GM19468 (cell line): ENCODE measurements around the gene UBE2U.
"Not testable (repeated sequence)": the region's sequence is repeated elsewhere in the genome, so short reads cannot be mapped to it uniquely, and the experiment has no call there.

ENCODE experiments used
- ATAC-seq: cut with Tn5 transposase; IDR thresholded peaks from one replicate; pipeline ENCODE4 v1.9.1; 2021; ENCODE audit warnings: mild to moderate bottlenecking, moderate library complexity, moderate number of reproducible peaks; ENCODE audit not compliant: unreplicated experiment; ENCODE audit errors: extremely low read depth

The UBE2U gene

GRCh38 chr1:64235910-64236309, 32.5 kb downstream of the UBE2U start:
- ATAC-seq: no peak

GRCh38 chr1:64236541-64236954, 33.1 kb downstream of the UBE2U start:
- ATAC-seq: no peak

GRCh38 chr1:64239519-64239918, 36.1 kb downstream of the UBE2U start:
- ATAC-seq: not testable (repeated sequence)

GRCh38 chr1:64240206-64240605, 36.8 kb downstream of the UBE2U start:
- ATAC-seq: no peak

- no peak for ATAC-seq
Measured at GRCh38 chr1:64241069-64241468, 37.6 kb downstream of the UBE2U start.

- no peak for ATAC-seq
Measured at GRCh38 chr1:64242895-64243756, 39.7 kb downstream of the UBE2U start.

- ATAC-seq: no peak
Measured at GRCh38 chr1:64243757-64244080, 40.3 kb downstream of the UBE2U start.

GRCh38 chr1:64245495-64245894, 42.1 kb downstream of the UBE2U start:
- no peak for ATAC-seq

- ATAC-seq: no peak
Measured at GRCh38 chr1:64246294-64246917, 43.0 kb downstream of the UBE2U start.

- ATAC-seq: no peak
Measured at GRCh38 chr1:64248065-64248464, 44.6 kb downstream of the UBE2U start.

- not testable (repeated sequence) for ATAC-seq
Measured at GRCh38 chr1:64250472-64250871, 47.0 kb downstream of the UBE2U start.

GRCh38 chr1:64251971-64252370, 48.5 kb downstream of the UBE2U start:
- no peak for ATAC-seq

GRCh38 chr1:64257233-64257632, 53.8 kb downstream of the UBE2U start:
- ATAC-seq: not testable (repeated sequence)

GRCh38 chr1:64258444-64258843, 55.0 kb downstream of the UBE2U start:
- ATAC-seq: not testable (repeated sequence)

GRCh38 chr1:64263335-64263734, 59.9 kb downstream of the UBE2U start:
- ATAC-seq: no peak

GRCh38 chr1:64263856-64264255, 60.4 kb downstream of the UBE2U start:
- no peak for ATAC-seq

- ATAC-seq: no peak
Measured at GRCh38 chr1:64265141-64265540, 61.7 kb downstream of the UBE2U start.

GRCh38 chr1:64266991-64267390, 63.6 kb downstream of the UBE2U start:
- ATAC-seq: no peak

- ATAC-seq: peak; percentile 72
Measured at GRCh38 chr1:64268653-64269557, 65.5 kb downstream of the UBE2U start.

GRCh38 chr1:64269558-64269884, 66.1 kb downstream of the UBE2U start:
- no peak for ATAC-seq

- no peak for ATAC-seq
Measured at GRCh38 chr1:64280001-64280400, 76.6 kb downstream of the UBE2U start.
